Measurements from ENCODE around the gene KDM1B.

KDM1B gene

DNA sequence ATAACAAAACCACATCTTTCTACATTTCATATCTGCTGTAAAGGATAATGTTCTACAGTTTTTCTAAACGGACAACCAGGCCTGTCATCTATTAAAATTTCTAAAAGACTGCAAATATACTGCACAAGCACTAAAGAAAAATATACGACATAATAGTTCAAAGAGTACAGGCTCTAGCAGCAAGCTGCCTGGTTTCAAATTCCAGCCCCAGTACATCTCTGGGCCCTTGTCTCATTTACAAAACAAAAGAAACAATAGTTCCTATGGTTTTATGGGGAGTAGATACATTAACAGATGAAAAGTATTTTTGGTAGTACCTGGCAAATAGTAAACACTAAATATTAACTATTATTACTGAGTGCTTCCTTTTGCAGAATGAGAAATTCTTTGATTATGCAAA lies 85.0 kb downstream of the KDM1B start:
- no peak for DNase-seq

DNA sequence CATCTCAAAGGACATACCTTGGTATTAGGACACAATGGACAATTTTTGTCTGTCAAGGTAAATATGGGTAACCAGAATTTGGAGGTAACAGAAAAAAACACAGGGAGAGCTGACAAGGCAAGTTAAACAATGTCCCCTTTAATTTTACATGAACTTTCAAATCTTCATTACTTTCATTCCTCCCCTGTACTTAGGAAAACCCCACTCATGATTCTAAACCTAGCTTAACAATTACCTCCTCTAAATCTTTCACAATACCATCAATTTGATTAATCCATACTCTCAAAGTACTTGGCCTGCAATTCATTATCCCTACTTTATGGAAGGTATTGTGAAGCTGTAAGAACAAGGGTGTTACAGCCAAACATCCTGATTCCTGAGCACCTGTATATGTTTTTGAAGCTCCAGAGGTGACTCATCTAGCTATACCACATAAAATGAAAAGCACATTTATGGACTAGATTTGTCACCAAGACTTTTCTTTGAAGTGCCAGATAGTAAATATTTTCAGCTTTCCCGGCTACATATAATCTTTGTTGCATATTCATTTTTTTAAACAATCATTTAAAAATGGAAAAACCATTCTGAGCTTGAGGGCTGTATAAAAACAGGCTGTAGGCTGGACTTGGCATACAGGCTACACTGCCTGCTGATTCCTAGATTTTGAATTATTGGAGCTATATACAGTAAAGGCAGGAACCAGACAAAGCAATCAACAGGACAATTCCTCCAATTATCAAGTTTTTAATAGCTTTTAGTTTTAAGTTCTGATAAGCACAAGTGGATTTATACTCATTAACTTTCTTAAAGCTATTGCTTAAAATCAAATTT lies 86.2 kb downstream of the KDM1B start:
- DNase-seq = no peak

DNA sequence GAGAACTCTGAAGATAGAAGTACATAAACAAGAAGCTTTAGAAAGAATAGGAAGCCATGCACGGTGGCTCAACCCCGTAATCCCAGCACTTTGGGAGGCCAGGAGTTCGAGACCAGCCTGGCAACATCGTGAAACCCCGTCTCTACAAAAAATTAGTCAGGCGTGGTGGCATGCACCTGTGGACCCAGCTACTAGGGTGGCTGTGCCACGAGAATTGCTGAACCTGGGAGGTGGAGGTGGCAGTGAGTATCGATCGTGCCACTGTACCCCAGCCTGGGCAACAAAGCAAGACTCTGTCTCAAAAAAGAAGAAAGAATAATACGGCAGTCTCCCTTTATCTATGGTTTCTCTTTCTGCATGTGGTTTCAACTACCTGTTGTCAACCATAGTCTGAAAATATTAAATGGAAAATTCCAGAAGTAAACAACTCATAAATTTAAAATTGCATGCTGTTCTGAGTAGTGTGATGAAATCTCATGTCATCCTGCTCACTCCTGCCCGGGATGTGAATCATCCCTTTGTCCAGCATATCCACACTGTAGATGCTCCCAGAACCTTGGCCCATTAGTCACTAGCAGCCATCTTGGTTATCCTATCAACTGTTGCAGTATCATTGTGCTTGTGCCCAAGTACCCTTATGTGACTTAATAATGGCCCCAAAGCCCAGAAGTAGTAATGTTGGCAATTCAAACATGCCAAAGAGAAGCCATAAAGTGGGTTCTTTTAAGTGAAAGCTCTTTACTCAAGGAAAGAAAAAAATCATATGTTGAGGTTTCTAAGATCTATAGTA lies 87.0 kb downstream of the KDM1B start:
- DNase-seq = no peak

DNA sequence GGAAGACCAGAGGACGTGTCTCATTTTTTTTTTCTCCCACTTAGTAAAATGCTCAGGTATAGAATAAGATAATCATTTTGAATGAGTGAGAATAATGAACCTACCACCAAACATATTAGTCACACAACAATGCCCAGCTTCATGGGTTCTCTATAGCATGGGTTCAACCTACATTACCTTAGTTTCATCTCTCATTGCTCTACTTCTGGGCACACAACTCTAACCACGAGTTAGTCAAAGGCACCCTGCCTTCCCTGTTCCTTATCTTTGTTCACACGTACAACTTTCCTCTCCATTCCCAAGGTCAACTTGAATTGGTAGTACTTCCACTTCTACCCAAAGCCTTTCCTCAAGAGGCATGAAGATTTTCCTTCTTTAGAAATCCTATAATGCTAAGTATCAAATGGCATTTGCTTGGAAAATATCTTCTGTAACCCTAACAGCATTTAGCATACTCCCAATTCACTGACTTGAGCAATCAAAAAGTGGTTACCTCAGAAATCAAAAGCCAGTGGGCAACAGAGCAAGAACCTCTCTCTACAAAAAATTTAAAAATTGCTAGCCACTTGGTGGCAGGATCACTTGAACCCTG lies 88.2 kb downstream of the KDM1B start:
- DNase-seq = no peak

DNA sequence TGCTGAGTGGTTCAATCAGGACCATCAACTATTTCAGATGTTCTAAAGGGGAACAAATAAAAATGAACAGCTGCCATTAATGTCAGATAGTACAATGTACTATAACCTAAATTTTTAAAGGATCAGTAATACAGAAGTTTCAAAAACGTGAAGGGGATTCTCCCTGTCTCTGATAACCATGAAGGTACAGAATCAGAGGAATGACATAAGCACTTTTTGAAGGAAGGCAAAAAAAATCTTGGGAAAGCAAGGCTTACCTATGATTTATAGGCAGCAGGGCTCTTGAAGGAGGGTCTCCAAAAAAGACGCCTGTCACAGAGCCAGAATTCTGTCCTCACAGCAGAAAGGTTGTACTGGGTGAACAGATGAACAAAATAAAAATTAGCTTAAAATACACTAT lies 89.0 kb downstream of the KDM1B start:
- DNase-seq = no peak

DNA sequence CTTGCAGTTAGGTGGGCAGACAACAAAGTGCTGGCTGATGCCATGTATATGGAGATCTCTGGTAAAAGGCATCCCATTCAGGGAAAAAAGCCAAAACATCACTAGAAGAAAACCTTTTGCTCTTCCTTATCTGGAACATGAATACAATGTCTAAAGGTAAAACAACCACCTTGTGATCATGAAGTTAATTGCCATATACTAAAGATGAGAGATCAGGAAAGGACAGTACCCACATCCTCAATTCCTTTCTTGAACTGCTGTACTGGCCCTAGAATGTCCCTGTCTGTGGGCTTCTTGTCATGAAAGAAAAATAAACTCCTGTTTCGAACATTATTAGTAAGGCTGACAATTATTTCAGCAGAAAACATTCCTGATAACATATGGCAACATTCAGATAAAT lies 89.9 kb downstream of the KDM1B start:
- no peak for DNase-seq

DNA sequence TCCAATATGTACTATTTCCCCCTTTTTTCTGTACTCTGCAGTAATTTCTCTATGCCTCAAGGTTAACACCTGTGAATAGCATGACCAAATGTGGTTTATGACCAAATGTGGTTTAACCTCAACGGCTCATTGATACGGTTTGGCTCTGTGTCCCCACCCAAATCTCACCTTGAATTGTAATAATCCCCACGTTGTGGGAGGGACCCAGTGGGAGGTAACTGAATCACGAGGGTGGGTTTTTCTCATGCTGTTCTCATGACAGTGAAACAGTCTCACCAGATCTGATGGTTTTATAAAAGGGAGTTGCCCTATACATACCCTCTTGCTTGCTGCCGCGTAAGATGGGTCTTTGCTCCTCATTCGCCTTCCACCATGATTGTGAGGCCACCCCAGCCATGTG lies 90.4 kb downstream of the KDM1B start:
- DNase-seq = peak; percentile 31

DNA sequence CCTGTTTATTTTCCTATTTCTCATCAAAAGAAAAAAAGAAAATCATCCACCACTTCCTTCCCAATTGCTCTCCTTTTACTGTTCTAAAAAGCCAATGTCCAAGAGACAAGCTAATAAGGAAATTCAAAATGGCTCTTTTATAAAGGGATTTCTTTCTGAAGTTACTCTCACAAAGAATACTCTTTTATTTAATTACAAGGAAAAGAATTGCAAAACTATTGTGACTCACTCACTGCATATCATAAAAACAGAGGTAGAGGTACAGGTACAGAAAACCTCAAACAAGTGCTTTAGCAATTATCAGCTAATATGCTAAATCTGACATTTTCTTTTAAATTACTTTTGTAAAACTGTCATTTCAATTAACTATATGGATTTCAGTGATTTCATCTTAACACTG lies 91.0 kb downstream of the KDM1B start:
- no peak for DNase-seq

DNA sequence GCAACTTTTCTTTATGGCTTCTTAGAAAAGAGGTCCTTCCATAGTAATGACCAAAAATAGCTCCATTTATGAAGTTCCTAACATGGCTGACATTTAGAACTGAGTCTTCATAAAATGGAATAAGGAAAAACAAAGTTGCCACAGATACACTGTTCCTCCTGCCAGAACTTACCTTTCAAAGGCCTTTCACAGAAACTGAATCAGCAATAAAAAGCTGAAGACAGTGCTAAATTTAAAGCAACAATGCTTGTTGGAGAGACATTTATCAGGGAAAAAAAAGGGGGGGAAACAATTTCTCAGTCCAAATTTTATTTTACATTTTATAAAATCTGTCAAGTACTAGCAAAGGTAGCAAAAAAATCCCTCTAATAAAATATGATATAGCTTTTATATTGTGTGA lies 91.8 kb downstream of the KDM1B start:
- no peak for DNase-seq

DNA sequence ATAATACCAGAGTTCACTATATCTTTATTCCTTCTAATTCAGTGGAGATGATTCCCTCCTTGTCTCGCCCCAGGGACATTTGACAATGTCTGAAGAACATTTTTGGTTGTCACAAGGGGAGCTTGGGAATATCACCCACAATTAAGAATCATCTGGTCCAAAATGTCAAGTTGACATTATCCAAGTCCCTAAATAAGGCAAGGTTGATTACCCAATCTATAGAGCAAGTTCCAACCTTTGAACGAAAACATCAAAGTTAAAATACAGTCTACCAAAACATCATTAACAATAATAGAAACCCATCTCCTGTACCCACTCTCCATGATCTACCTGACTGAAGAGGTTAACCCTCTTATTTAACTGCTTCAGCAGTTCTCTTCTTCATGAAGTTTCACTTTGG lies 93.5 kb downstream of the KDM1B start:
- no peak for DNase-seq

DNA sequence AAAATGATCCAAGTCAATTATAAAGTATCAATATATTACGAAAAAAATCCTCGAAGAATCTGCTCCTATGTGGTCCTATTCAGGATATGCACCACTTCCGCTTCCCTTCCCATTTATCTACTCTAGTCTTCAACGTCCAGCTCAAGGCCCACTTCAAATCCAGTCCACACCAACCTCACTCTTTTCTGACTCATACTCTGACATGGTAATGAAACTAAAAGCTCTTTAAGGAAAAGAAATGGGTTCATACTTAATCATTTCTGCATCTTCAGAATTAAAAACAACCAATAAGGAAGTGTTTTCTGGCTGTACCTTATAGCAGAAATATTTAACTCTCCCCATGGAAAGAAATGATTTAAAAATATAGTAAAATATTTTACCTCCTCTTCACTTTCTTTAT lies 94.0 kb downstream of the KDM1B start:
- no peak for DNase-seq

DNA sequence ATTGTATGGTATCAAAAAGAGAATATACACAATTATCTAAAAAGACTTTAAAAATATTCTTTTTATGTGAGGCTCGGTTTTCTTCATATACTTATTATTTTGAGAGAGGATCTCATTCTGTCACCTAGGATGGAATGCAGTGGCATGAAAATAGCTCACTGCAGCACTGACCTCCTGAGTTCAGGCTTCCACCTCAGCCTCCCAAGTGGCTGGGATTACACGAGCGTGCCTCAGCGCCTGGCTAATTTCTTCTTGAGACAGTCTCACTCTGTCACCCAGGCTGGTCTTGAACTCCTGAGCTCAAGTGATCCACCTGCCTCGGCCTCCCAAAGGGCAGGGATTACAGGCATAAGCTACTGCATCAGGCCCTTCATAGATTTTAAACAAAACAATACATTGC lies 98.4 kb downstream of the KDM1B start:
- no peak for DNase-seq

DNA sequence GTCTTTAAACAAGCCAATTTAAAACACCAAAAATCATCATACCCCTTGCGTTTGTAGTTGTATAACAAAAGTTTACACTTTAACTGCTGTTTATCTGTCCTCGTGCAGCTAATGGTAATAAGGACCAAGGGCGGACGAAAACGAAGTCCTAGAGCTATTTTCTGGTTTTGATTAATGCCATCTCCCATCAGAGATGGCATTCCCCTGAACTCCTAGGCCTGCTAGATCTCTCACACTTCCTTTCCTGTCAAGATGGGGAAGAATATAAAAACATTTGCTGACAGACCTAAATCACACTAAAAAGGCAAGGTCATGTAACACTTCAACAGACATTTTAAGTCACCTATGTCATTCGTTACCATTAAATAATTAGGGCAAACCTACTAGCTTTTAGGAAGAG lies 99.6 kb downstream of the KDM1B start:
- no peak for DNase-seq

DNA sequence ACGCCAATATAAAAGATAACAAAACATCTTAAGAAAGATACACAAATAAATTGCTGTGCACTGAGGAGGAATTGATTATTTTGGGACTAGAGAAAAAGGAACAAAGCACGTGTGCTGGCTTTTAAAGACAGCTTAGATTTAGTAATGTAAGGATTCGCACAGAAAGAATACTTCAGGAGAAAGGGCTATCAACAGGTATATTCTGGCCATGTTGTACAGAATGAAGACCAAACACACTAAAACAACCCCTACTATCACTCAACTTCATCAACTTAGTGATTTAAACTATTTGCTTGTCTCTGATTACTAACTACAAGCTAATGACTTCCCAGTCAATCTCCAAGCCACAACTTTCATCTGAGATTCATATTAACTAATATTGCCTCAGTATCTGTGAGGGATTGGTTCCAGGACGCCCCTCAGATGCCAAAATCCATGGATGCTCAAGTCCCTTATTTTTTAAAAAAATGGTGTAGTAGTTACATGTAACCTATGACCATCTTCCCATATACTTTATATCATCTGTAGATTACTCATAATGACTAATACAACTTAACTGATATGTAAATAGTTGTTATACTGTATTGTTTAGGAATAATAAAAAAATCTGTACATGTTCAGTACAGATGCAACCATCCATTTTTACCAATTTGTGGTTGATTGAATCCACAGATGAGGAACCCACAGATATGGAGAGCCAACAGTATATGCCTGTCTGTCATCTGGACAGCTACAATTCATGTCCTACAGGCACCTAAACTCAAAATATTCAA lies 104.6 kb downstream of the KDM1B start:
- DNase-seq = no peak

DNA sequence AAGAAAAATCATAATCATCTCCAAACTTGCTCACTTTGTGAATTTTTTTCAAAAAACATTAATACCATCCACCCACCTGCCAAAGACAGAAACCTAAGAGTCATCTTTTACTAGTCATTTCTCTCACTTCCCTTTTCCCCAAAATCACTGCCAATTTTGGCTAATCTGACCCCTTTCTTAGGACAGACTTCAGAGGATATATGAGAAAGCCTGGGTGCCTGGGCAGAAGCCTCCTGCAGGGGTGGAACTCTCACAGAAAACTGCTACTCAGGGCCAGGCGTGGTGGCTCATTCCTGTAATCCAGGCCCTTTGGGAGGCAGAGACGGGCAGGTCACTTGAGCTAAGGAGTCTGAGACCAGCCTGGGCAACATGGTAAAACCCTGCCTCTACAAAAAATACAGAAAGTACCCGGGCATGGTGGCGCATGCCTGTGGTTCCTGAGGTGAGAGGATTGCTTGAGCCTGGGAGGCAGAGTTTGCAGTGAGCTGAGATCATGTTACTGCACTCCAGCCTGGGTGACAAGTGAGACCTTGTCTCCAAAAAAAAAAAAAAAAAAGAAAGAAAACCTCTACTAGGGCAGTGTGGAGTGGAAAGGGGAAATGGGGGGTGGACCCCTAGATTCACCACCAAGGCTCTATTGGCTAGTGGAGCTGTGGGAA lies 105.4 kb downstream of the KDM1B start:
- peak; percentile 18 for DNase-seq

DNA sequence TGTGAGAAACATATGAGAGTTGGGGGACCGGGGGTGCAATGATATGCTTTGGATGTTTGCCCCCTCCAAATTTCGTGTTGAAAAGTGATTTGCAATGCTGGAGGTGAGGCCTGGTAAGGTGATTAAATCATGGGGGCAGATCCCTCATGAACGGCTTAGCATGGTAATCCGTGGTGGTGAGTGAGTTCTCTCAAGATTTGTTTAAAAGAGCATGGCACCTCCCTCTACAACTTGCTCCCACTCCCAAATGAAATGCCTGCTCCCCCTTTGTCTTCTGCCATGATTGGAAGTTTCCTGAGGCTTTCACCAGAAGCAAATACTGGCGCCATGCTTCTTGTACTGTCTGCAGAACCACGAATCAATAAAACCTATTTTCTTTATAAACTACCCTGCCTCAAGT lies 106.7 kb downstream of the KDM1B start:
- DNase-seq = no peak

DNA sequence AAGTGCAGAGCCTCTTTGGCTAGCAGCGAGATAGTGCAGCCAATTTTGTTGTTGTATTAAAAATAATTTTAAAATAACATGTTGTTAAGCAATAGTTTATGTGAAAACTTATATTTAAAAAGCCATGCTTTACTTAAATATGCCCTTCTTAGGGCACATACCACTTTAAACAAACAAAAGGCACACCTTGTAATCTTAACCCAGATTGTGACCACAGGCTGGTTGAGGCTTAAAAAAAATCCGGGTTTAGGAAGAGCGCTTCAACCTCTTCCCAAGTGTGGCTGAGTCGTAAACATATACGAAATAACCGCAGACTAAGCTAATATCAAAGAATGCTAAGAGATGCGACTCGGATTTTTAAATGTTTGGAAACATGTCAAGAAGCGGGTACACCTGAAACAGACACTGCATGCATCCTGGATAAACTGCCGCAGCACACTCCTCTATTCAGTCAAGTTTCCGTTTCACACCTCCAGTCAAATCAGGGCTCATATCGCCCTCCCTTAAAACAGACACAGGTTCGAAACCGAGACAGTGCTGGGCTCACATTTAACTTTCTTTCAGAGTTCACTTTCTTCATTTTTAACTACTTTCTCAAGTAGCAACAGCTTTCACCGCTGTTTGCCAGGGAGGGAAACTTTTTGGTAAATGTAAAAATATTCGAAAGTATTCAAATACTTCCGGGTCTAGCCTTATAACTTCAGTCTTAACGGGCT lies 107.6 kb downstream of the KDM1B start:
- DNase-seq = peak; percentile 55

DNA sequence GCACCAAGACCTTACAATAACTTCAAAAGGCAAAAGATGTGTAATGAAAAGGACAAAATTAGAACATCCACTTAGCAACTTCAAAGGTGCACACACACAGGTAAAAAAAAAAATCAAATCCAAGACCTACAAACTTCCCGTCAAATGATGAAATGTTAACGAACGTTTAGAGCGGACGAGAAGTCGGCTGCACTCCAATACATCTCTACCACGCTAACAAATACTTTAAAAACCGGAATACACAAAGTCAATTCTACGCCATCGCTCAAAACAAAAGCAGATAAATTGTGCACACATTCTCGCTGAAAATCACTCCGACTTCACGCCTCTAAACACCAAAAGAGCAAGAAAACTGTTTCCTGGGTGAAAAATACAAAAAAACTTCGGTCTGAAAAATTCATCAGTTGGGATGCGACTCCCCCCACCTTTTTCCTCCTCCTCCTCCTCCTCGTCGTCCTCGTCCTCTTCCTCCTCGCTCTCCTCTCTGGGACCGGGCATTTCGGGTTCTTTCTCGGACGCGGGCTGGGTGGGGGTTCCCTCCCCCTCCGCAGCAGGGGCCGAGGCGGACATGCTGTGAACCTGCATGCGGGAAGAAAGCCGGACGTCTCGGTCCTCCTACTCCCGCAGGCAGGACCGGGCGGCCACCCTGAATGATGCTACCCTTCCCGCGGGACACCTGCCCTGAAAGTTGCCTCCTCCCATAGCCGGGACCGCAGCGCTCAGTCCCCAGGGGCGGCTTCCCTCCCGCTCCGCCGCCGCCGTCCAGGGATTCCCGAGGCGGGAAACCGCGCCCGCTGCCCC lies 108.4 kb downstream of the KDM1B start:
- peak; percentile 38 for DNase-seq

DNA sequence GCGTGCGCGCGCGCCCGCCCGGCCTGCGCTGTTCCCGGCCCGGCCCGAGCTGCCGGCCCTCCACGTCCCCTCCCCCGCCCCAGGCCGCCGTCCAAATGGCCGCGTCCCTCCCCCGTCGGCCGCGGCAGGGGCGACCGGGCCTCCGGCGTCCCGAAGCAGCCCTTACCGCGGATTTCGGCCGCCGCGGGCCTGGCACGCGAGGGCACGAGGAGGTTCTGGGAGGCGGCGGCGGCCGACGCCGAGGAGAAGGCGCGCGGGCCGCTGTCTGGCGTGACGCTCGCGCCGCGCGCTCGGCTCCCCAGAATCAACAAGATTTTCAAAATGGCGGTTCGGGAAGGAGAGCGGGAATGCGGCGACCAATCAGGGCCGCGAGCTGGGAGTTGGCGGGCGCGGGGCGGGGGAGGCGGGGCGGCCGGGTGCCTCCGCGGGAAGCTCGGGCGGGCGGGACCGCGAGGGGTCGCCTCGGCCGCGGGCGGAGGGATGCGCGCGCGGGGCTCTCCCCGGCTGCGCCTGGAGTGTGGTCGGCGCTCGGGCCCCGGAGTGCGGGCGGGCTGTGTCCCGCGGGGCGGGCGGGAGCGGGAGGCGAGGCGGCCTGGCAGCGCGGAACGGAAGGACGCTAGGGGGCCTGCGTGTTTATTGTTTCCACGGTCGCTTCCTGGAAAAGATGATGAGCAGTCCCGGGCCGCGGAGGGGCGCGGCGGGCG lies 109.1 kb downstream of the KDM1B start, which contains the start of gene DEK:
Gene DEK (minus strand): TSS at position 312 of the 704 bp plus-strand sequence. CDS start 543 bp downstream, outside the sequence.
- peak; percentile 86 for DNase-seq

DNA sequence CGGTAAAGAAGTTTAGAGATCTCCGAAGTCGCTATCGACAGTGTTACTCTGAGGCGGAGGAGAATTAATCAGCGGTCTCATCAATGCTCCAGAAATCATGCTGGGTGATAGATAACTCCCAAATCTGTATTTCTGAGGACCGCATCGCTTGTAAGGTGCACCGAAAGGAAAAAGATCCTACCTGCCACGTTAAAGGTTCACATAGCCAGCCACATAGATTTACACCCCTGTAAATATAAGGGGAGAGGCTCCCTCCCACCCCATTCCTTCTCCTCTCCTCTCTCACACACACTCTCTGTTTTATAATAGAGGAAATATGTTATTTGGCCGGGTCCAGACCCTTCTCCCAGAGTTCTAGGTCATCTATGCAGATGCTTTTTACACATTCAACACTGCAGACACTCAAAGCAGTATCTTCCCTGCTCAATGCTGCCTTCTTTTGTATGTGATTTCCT lies 109.7 kb downstream of the KDM1B start:
- DNase-seq = no peak
